ENCODE data around the gene AHCYL2.

The AHCYL2 gene

DNA sequence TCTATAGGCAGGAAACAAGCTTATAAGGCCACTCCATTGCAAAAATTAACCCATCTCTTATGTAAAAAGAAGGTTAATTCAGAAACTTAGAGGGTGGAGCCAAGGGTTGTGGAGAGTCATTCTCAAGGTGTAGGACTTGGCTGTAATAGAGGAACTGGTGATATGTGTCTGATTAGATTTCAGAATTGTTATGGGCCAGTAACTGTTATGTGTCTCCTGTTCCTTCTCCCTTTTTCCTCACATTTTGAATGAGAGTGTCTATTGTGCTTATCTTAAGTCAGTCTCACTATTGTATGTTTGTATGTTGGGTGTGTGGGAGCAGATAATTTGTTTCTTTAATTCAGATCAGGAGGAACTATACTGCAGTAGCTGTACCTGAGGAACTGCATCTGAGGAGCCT lies 49.1 kb downstream of the AHCYL2 start:
- H3K27me3 ChIP-seq (ENCODE audit: insufficient read depth, poor library complexity, severe bottlenecking) = no peaks in the 10 kb centered on the region
- no peak overlapping the region for H3K4me3 ChIP-seq (replicated peaks; ENCODE audit: insufficient read depth, low read length)
- H3K27ac ChIP-seq (replicated peaks) = no peak overlapping the region
- TF ChIP-seq, protein P1, sequence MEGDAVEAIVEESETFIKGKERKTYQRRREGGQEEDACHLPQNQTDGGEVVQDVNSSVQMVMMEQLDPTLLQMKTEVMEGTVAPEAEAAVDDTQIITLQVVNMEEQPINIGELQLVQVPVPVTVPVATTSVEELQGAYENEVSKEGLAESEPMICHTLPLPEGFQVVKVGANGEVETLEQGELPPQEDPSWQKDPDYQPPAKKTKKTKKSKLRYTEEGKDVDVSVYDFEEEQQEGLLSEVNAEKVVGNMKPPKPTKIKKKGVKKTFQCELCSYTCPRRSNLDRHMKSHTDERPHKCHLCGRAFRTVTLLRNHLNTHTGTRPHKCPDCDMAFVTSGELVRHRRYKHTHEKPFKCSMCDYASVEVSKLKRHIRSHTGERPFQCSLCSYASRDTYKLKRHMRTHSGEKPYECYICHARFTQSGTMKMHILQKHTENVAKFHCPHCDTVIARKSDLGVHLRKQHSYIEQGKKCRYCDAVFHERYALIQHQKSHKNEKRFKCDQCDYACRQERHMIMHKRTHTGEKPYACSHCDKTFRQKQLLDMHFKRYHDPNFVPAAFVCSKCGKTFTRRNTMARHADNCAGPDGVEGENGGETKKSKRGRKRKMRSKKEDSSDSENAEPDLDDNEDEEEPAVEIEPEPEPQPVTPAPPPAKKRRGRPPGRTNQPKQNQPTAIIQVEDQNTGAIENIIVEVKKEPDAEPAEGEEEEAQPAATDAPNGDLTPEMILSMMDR (IDR thresholded peaks at IDR 0.05; ENCODE audit: insufficient read depth, low read length) = no peak
- TF ChIP-seq, protein P2, sequence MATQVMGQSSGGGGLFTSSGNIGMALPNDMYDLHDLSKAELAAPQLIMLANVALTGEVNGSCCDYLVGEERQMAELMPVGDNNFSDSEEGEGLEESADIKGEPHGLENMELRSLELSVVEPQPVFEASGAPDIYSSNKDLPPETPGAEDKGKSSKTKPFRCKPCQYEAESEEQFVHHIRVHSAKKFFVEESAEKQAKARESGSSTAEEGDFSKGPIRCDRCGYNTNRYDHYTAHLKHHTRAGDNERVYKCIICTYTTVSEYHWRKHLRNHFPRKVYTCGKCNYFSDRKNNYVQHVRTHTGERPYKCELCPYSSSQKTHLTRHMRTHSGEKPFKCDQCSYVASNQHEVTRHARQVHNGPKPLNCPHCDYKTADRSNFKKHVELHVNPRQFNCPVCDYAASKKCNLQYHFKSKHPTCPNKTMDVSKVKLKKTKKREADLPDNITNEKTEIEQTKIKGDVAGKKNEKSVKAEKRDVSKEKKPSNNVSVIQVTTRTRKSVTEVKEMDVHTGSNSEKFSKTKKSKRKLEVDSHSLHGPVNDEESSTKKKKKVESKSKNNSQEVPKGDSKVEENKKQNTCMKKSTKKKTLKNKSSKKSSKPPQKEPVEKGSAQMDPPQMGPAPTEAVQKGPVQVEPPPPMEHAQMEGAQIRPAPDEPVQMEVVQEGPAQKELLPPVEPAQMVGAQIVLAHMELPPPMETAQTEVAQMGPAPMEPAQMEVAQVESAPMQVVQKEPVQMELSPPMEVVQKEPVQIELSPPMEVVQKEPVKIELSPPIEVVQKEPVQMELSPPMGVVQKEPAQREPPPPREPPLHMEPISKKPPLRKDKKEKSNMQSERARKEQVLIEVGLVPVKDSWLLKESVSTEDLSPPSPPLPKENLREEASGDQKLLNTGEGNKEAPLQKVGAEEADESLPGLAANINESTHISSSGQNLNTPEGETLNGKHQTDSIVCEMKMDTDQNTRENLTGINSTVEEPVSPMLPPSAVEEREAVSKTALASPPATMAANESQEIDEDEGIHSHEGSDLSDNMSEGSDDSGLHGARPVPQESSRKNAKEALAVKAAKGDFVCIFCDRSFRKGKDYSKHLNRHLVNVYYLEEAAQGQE (IDR thresholded peaks at IDR 0.05; ENCODE audit: insufficient replicate concordance, low read depth) = no peak
- TF ChIP-seq POLR2AphosphoS5 (IDR thresholded peaks at IDR 0.05; ENCODE audit: low read depth) (no peak), SPI1 (IDR thresholded peaks at IDR 0.05; ENCODE audit: borderline replicate concordance, low read depth) (no peak), GABPA (IDR thresholded peaks at IDR 0.05; ENCODE audit: low read depth) (no peak)
- no peak for DNase-seq (ENCODE audit: low read depth in 1 of 2, low spot score in 1 of 2)

DNA sequence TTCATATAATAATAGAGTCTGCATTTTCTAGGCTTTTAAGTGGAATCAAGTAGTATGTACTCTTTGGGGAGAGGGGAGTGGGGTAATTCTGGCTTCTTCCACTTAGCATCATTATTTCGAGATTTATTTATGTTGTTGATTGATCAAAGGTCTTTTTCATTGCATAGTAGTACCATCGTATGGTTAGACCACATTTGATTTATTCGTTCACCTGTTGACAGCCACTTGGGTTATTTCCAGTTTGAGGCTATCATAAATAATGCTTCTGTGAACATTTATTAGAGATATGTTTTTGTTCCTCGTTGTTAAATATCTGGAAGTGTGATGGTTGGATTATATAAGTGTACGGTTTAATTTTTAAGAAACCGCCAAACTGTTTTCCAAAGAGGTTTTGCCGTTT lies 52.8 kb downstream of the AHCYL2 start:
- H3K27ac ChIP-seq (replicated peaks) = no peak overlapping the region
- no peaks in the 10 kb centered on the region for H3K27me3 ChIP-seq (ENCODE audit: insufficient read depth, poor library complexity, severe bottlenecking)
- DNase-seq (ENCODE audit: low read depth in 1 of 2, low spot score in 1 of 2) = no peak
- TF ChIP-seq, protein P1 (IDR thresholded peaks at IDR 0.05; ENCODE audit: insufficient read depth, low read length) = no peak
- no peak for TF ChIP-seq GABPA (IDR thresholded peaks at IDR 0.05; ENCODE audit: low read depth)
- TF ChIP-seq POLR2AphosphoS5 (IDR thresholded peaks at IDR 0.05; ENCODE audit: low read depth) = no peak
- no peak overlapping the region for H3K4me3 ChIP-seq (replicated peaks; ENCODE audit: insufficient read depth, low read length)

DNA sequence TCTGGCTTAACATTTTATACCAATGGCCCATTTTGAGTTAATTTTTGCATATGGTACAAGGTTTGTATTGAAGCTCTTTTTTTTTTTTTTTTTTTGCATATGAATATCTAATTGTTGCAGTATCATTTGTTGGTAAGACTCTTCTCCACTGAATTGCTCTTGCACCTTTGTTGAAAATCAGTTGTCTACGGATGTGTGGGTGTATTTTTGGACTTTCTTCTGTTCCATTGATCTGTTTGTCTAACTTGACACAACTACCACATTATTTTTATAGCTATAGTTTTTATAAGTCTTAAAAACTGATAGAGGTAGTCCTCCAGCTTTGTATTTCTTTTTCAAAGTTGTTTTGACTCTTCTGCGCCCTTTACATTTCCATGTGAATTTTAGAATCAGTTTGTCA lies 53.9 kb downstream of the AHCYL2 start:
- TF ChIP-seq, protein P1 (IDR thresholded peaks at IDR 0.05; ENCODE audit: insufficient read depth, low read length) = no peak
- TF ChIP-seq SPI1 (IDR thresholded peaks at IDR 0.05; ENCODE audit: borderline replicate concordance, low read depth) (no peak), GABPA (IDR thresholded peaks at IDR 0.05; ENCODE audit: low read depth) (no peak), POLR2AphosphoS5 (IDR thresholded peaks at IDR 0.05; ENCODE audit: low read depth) (no peak)
- TF ChIP-seq, protein P2 (IDR thresholded peaks at IDR 0.05; ENCODE audit: insufficient replicate concordance, low read depth) = no peak
- H3K4me3 ChIP-seq (replicated peaks; ENCODE audit: insufficient read depth, low read length) = no peak overlapping the region
- no peaks in the 10 kb centered on the region for H3K27me3 ChIP-seq (ENCODE audit: insufficient read depth, poor library complexity, severe bottlenecking)
- no peak overlapping the region for H3K27ac ChIP-seq (replicated peaks)
- no peak for DNase-seq (ENCODE audit: low read depth in 1 of 2, low spot score in 1 of 2)

DNA sequence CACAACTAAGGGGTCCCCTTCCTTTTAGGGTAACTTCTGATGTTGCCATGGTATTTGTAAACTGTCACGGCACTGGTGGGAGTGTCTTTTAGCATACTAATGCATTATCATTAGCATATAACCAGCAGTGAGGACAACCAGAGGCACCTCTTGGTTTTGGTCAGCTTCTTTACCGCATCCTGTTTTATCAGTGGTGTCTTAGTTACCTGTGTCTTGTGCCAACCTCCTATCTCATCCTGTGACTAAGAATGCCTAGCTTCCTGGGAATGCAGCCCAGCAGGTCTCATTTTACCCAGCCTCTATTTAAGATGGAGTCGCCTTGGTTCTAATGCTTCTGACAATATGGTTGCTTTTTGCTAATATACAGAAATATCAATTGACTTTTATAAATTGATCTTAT lies 54.9 kb downstream of the AHCYL2 start:
- Histone ChIP-seq H3K4me3 (replicated peaks; ENCODE audit: insufficient read depth, low read length) (no peak overlapping the region), H3K27ac (replicated peaks) (no peak overlapping the region), H3K27me3 (ENCODE audit: insufficient read depth, poor library complexity, severe bottlenecking) (no peaks in the 10 kb centered on the region)
- no peak for TF ChIP-seq POLR2AphosphoS5 (IDR thresholded peaks at IDR 0.05; ENCODE audit: low read depth)
- TF ChIP-seq, protein P2 (IDR thresholded peaks at IDR 0.05; ENCODE audit: insufficient replicate concordance, low read depth) = no peak
- TF ChIP-seq, protein P1 (IDR thresholded peaks at IDR 0.05; ENCODE audit: insufficient read depth, low read length) = no peak
- no peak for TF ChIP-seq SPI1 (IDR thresholded peaks at IDR 0.05; ENCODE audit: borderline replicate concordance, low read depth)
- no peak for TF ChIP-seq GABPA (IDR thresholded peaks at IDR 0.05; ENCODE audit: low read depth)
- no peak for DNase-seq (ENCODE audit: low read depth in 1 of 2, low spot score in 1 of 2)
